NCI-H2227 treated with DMSO at 0.1 percent for 48 hours (cell line): Measurements from ENCODE around the gene CNPY1.

Source experiments
- DNase-seq: peaks from one replicate; lab custom pipeline; 2025; lab: John Stamatoyannopoulos, UW

CNPY1 gene

GRCh38 chr7:155453296-155454182 lies 92.8 kb downstream of the CNPY1 start:
- DNase-seq, result no peak

- DNase-seq, result no peak
Observed at GRCh38 chr7:155452505-155453295, 93.7 kb downstream of the CNPY1 start.

DNA sequence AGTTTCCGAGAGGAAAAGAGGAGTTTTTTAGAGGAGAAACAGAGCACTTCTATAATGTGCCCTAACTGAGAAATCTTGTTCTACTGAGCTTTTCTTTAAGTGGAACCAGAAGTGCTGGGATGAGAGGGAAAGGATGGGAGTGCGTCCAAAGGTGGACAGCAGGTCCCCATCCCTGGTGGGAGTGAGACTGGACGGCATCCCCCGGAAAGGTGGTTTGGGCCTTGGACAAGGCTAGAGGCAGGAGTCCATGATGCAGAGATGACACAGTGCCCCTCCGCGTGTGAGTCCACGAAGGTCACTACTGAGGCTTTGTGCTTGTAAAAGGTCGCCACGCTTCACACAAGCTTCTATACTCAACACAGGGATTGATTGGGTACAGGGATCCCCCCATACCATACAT lies 94.5 kb downstream of the CNPY1 start:
- DNase-seq, result no peak
